GM12891 (cell line): ENCODE data around the gene UGT1A8.

Experiments used
- DNase-seq: peaks from one replicate; pipeline ENCODE4 v3.0.0; 2011; ENCODE audit warnings: low spot score; ENCODE audit not compliant: insufficient read length
- FAIRE-seq: peaks from 2 replicates; lab custom pipeline; 2011; peaks lifted over from hg19 to GRCh38; lab: Jason Lieb, UNC
- PAX5 ChIP-seq: IDR thresholded peaks from 2 replicates; pipeline ENCODE4 v1.6.1; 2011; ENCODE audit warnings: low read length, moderate library complexity, mild to moderate bottlenecking; ENCODE audit not compliant: insufficient read depth, severe bottlenecking
- POLR2A ChIP-seq: IDR thresholded peaks from 2 replicates; pipeline ENCODE4 v1.6.1; 2011; ENCODE audit warnings: low read depth, low read length, control low read depth
- POLR2AphosphoS5 ChIP-seq: IDR thresholded peaks from 2 replicates; pipeline ENCODE4 v1.6.1; 2011; ENCODE audit warnings: low read depth, low read length, control low read depth
- POU2F2 ChIP-seq: IDR thresholded peaks from 2 replicates; pipeline ENCODE4 v1.6.1; 2011; ENCODE audit warnings: low read depth, mild to moderate bottlenecking, control low read depth, low read length, moderate library complexity
- SPI1 ChIP-seq: IDR thresholded peaks from 2 replicates; pipeline ENCODE4 v1.6.1; 2011; ENCODE audit warnings: low read depth, low read length, control low read depth
- TAF1 ChIP-seq: IDR thresholded peaks from 2 replicates; pipeline ENCODE4 v1.6.1; 2011; ENCODE audit warnings: low read depth, low read length, control low read depth

Gene UGT1A8

GRCh38 chr2:233764761-233765160 lies 147.3 kb downstream of the UGT1A8 start:
- FAIRE-seq: no peak
- no peak for DNase-seq
- TF ChIP-seq POU2F2 (no peak), POLR2AphosphoS5 (no peak), PAX5 (no peak), SPI1 (no peak), TAF1 (no peak), POLR2A (no peak)

GRCh38 chr2:233766416-233766815 lies 149.0 kb downstream of the UGT1A8 start:
- no peak for DNase-seq
- FAIRE-seq: no peak
- TF ChIP-seq SPI1 (no peak), POLR2A (no peak), POU2F2 (no peak), POLR2AphosphoS5 (no peak), TAF1 (no peak), PAX5 (no peak)

GRCh38 chr2:233768076-233768475 lies 150.6 kb downstream of the UGT1A8 start:
- TF ChIP-seq POLR2AphosphoS5 (no peak), SPI1 (no peak), PAX5 (no peak)
- DNase-seq (no peak), FAIRE-seq (no peak)

- DNase-seq (no peak), FAIRE-seq (no peak)
- no peak for TF ChIP-seq POU2F2
Measured at GRCh38 chr2:233769260-233769659, 151.8 kb downstream of the UGT1A8 start.

GRCh38 chr2:233772153-233772552 lies 154.7 kb downstream of the UGT1A8 start:
- DNase-seq (no peak), FAIRE-seq (no peak)
- no peak for TF ChIP-seq POU2F2
- no peak for TF ChIP-seq POLR2A
- TF ChIP-seq PAX5: no peak
- TF ChIP-seq POLR2AphosphoS5: no peak
- TF ChIP-seq SPI1: no peak
- no peak for TF ChIP-seq TAF1

GRCh38 chr2:233772583-233772982 lies 155.2 kb downstream of the UGT1A8 start:
- FAIRE-seq (no peak), DNase-seq (no peak)

GRCh38 chr2:233773854-233774253 lies 156.4 kb downstream of the UGT1A8 start:
- TF ChIP-seq POU2F2: no peak
- no peak for TF ChIP-seq SPI1
- TF ChIP-seq POLR2A: no peak
- TF ChIP-seq TAF1: no peak
- no peak for TF ChIP-seq PAX5
- no peak for TF ChIP-seq POLR2AphosphoS5
- FAIRE-seq: no peak
- DNase-seq: no peak

More at GRCh38 chr2:233772583-233772982, 155.2 kb downstream of the UGT1A8 start:
- TF ChIP-seq POLR2AphosphoS5 (no peak), POU2F2 (no peak), SPI1 (no peak), POLR2A (no peak), TAF1 (no peak), PAX5 (no peak)

GRCh38 chr2:233775414-233775813 lies 158.0 kb downstream of the UGT1A8 start:
- FAIRE-seq (no peak), DNase-seq (no peak)
- TF ChIP-seq POU2F2 (no peak), TAF1 (no peak), PAX5 (no peak), POLR2A (no peak), POLR2AphosphoS5 (no peak), SPI1 (no peak)

- FAIRE-seq: no peak
Measured at GRCh38 chr2:233778030-233778429, 160.6 kb downstream of the UGT1A8 start, which contains the start of gene MROH2A. TSS of gene MROH2A (plus strand) at chr2:233778330. CDS start at chr2:233779359, 1,029 bp downstream.

GRCh38 chr2:233779722-233780121 lies 162.3 kb downstream of the UGT1A8 start:
- DNase-seq (no peak), FAIRE-seq (no peak)
- TF ChIP-seq PAX5 (no peak), SPI1 (no peak), POLR2AphosphoS5 (no peak), POLR2A (no peak), TAF1 (no peak), POU2F2 (no peak)

More at GRCh38 chr2:233778030-233778429, 160.6 kb downstream of the UGT1A8 start, which contains the start of gene MROH2A:
- TF ChIP-seq TAF1 (no peak), POLR2AphosphoS5 (no peak), PAX5 (no peak), POLR2A (no peak), SPI1 (no peak), POU2F2 (no peak)
- no peak for DNase-seq
